ENCODE results near the gene CPLANE1. TPM values are rescaled to one million over a fixed set of nuclear protein-coding genes. Genes with fewer than 3 reads are reported as not detected.

Gene CPLANE1
- total RNA-seq, 2 donors from 2014 or later, result 21.1 to 39.2 TPM

- Histone ChIP-seq H3K27me3 (no peaks in the 10 kb centered on the region), H3K27ac (no peak overlapping the region), H3K4me1 (no peaks in the 10 kb centered on the region), H3K4me3 (no peak overlapping the region), H3K36me3 (replicated peaks in 1 of 2; ENCODE audit: insufficient read depth in 1 of 2, low read depth in 2 of 2) (peaks cover 14 to 20% of the 10 kb centered on the region in 2 donors), H3K9me3 (no peaks in the 10 kb centered on the region)
- DNase-seq (no peak), ATAC-seq (no peak)
- 94 to 100% methylated on average over 1 of the region's 1 CpG for WGBS, 2 donors
- no peak for TF ChIP-seq CTCF (IDR thresholded peaks at IDR 0.05)
- no peak for TF ChIP-seq POLR2A (IDR thresholded peaks at IDR 0.05)
- intact Hi-C loops (cut with DNase I), result no loop called here
Observed at GRCh38 chr5:37060030-37060429, 189.1 kb downstream of the CPLANE1 start.

GRCh38 chr5:37056762-37057161, 192.4 kb downstream of the CPLANE1 start:
- H3K36me3 ChIP-seq (replicated peaks in 1 of 2; ENCODE audit: insufficient read depth in 1 of 2, low read depth in 2 of 2), result peaks cover 0 to 23% of the 10 kb centered on the region in 2 donors
- H3K27me3 ChIP-seq, result no peaks in the 10 kb centered on the region
- intact Hi-C loops (cut with DNase I), result no loop called here
- H3K4me1 ChIP-seq, result no peaks in the 10 kb centered on the region
- TF ChIP-seq CTCF (IDR thresholded peaks at IDR 0.05) (no peak), POLR2A (IDR thresholded peaks at IDR 0.05) (no peak)
- H3K27ac ChIP-seq, result no peak overlapping the region
- ATAC-seq (no peak), DNase-seq (no peak)
- H3K9me3 ChIP-seq, result no peaks in the 10 kb centered on the region
- WGBS, 2 donors, result 86 to 90% methylated on average over 2 of the region's 2 CpGs
- H3K4me3 ChIP-seq, result no peak overlapping the region

Small RNAs within 50 kb of the gene (small RNA-seq; reads per million reads assigned to genes)
- gene C8orf59P2, result not detected

Other genes with a start within 250 kb of the CPLANE1 start
- 10 to 100 TPM; 10.2 to 10.6 TPM for gene NUP155, start 121.7 kb upstream of the CPLANE1 start, total RNA-seq
- gene WDR70, start 129.9 kb upstream of the CPLANE1 start, total RNA-seq, result 10 to 100 TPM; 25.9 to 27.0 TPM

All from body of pancreas (tissue), 4 donors.